Right lobe of liver (tissue), 4 donors: ENCODE results near the gene CDC25A.

Experiments
- POLR2A ChIP-seq: fragments of 450-650 bp; IDR thresholded peaks from one replicate; pipeline ENCODE4 v1.6.1; 2017; ENCODE audit warnings: antibody characterized with exemption, mild to moderate bottlenecking
- TF ChIP-seq, protein P1 (sequence below), 4 donors: fragments of 200-600 bp in 3 of 4; fragments of 450-650 bp in 1 of 4; IDR thresholded peaks; one replicate each; pipeline versions ENCODE4 v1.5.1 to v1.8.0; 2016 to 2022; ENCODE audit warnings: antibody characterized with exemption in 4 of 4, mild to moderate bottlenecking in 2 of 4
- donor health status: DM: no; HTN: no; CAD: no.
- donor health status: DM: no; HTN: no; CAD: no.
- donor health status: DM: no; HTN: yes; CAD: no.

DNA sequence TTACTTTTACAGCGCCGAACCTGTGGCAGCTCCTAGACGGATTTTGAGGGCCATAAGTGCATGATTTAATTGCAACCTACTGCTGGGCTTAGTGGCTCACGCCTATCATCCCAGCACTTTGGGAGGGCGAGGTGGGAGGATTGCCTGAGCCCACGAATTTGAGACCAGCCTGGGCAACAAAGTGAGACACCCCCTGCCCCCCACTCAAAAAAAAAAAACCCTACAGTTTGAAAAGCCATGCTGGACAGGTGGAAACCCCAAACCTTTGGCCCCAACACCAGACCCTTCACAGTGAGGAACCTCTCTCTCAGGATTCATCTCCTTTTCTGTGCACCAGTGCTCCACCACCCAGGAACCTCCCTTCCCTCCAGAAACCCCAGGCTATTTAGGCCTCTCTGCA, 1.1 kb upstream of the CDC25A start:
- TF ChIP-seq, protein P1, sequence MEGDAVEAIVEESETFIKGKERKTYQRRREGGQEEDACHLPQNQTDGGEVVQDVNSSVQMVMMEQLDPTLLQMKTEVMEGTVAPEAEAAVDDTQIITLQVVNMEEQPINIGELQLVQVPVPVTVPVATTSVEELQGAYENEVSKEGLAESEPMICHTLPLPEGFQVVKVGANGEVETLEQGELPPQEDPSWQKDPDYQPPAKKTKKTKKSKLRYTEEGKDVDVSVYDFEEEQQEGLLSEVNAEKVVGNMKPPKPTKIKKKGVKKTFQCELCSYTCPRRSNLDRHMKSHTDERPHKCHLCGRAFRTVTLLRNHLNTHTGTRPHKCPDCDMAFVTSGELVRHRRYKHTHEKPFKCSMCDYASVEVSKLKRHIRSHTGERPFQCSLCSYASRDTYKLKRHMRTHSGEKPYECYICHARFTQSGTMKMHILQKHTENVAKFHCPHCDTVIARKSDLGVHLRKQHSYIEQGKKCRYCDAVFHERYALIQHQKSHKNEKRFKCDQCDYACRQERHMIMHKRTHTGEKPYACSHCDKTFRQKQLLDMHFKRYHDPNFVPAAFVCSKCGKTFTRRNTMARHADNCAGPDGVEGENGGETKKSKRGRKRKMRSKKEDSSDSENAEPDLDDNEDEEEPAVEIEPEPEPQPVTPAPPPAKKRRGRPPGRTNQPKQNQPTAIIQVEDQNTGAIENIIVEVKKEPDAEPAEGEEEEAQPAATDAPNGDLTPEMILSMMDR (IDR thresholded peaks at IDR 0.05): no peak
- no peak for TF ChIP-seq POLR2A
